Upper lobe of left lung (tissue), 6 donors: Measurements from ENCODE around the gene CLDN7. TPM values are rescaled to one million over a fixed set of nuclear protein-coding genes. Genes with fewer than 3 reads are reported as not detected.
A peak's percentile ranks its signal among the peaks of the same experiment; 100 is the strongest.

ENCODE experiments used
- ATAC-seq, 2 donors: fragments of 200-7000 bp; cut with Tn5 transposase; one replicate each; pipeline ENCODE4 v1.9.1; 2022; ENCODE audit warnings: mild to moderate bottlenecking in 2 of 2, moderate library complexity in 2 of 2; ENCODE audit not compliant: low FRiP score in 2 of 2
- DNase-seq, 2 donors: peaks; one replicate each; pipeline ENCODE4 v3.0.0-alpha.2; 2019 to 2020
- H3K27ac ChIP-seq, 4 donors: fragments of 200-600 bp; sonication (generic); one replicate each; pipeline ENCODE4 v1.5.1; 2016 to 2019
- H3K27me3 ChIP-seq, 4 donors: fragments of 200-600 bp; sonication (generic); one replicate each; pipeline ENCODE4 v1.5.1; 2017 to 2019
- H3K36me3 ChIP-seq, 4 donors: fragments of 200-600 bp; sonication (generic); one replicate each; pipeline ENCODE4 v1.5.1; 2016 to 2019
- H3K4me1 ChIP-seq, 4 donors: fragments of 200-600 bp; sonication (generic); one replicate each; pipeline ENCODE4 v1.5.1; 2018 to 2019
- H3K4me3 ChIP-seq, 4 donors: fragments of 200-600 bp; sonication (generic); one replicate each; pipeline ENCODE4 v1.5.1; 2017 to 2019; ENCODE audit warnings: mild to moderate bottlenecking in 2 of 4, moderate library complexity in 1 of 4
- H3K9me3 ChIP-seq, 4 donors: fragments of 200-600 bp; sonication (generic); one replicate each; pipeline ENCODE4 v1.5.1; 2018 to 2019
- EP300 ChIP-seq, 4 donors: sonication (generic); formaldehyde crosslinking; IDR thresholded peaks; one replicate each; pipeline ENCODE4 v1.5.1; 2017; ENCODE audit warnings: antibody characterized with exemption in 4 of 4, control low read depth in 2 of 4
- POLR2A ChIP-seq, 4 donors: fragments of 450-650 bp; IDR thresholded peaks; one replicate each; pipeline ENCODE4 v1.5.1; 2016 to 2017; ENCODE audit warnings: antibody characterized with exemption in 4 of 4, mild to moderate bottlenecking in 2 of 4
- POLR2AphosphoS5 ChIP-seq, 2 donors: sonication (generic); formaldehyde crosslinking; IDR thresholded peaks; one replicate each; pipeline ENCODE4 v1.5.1; 2017; ENCODE audit warnings: antibody characterized with exemption in 2 of 2
- WGBS, 2 donors: methylation state at CpG; one replicate each; pipeline ENCODE4 v1.1.5; 2017 to 2018; 5-methylcytosine and 5-hydroxymethylcytosine counted together
- total RNA-seq, 6 donors: library from RNA; depleted of rRNA in 4 of 6; stranded (reverse); fragments of >200 nt in 4 of 6; gene quantifications; one replicate each; pipeline versions ENCODE4 v1.1.0 to v1.2.1, GENCODE V29; 2016 to 2021
- TF ChIP-seq, protein P1 (sequence below), 6 experiments: fragments of 450-650 bp in 4 of 6; fragments of 200-600 bp in 2 of 6; sonication (generic) in 2 of 6; IDR thresholded peaks; one replicate each; pipeline ENCODE4 v1.5.1; 2016 to 2019; ENCODE audit warnings: antibody characterized with exemption in 6 of 6
- donor health status: DM: no; HTN: no; CAD: no; lungs with moderate emphysema.
- donor health status: DM: no; HTN: yes; CAD: no; lungs with severe emphysema.

CLDN7 gene
- total RNA-seq, 6 donors from 2014 or later: 57.6 to 201 (median 137) TPM

DNA sequence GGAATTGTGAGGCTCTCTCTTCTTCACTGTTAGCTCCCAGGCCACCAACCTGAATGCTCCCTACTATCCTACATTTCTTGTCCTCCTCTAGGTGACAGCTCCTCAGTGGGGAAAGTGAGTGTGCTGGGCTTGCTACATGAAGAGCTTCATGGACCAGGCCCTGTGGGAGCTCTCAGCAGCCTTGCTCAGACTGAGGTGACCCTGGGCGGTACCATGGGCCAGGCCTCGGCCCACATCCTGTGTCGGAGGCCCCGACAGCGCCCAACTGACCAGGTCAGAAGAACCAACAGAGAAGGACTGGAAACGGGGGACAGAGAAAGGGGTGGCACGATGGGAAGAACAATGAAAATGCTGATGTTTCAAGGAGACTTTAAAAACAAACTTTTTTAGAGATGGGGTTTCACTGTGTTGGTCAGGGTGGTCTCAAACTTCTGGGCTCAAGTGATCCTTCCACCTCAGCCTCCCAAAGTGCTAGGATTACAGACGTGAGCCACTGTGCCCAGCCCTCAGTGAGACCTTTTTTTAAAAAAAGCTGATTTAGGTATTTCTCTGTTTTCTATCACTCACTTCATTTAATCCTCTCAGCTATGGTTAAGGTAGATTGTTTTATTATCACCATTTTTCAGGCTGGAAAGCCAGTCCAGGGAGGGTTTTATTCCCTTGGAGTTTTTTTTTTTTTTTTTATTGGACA lies 5.4 kb downstream of the CLDN7 start:
- no peaks in the 10 kb centered on the region for H3K9me3 ChIP-seq
- 86 to 88% methylated on average over 8 of the region's 8 CpGs for WGBS, 2 donors
- H3K27ac ChIP-seq: no peak overlapping the region
- DNase-seq (peak in 1 of 2 donors; percentile 65), ATAC-seq (no peak)
- H3K4me1 ChIP-seq: peaks cover 19 to 46% (median 32%) of the 10 kb centered on the region in 4 donors
- H3K27me3 ChIP-seq: peaks cover 0 to 8% (median 3%) of the 10 kb centered on the region in 4 donors
- peaks cover 11 to 59% (median 40%) of the 10 kb centered on the region in 4 donors for H3K36me3 ChIP-seq
- TF ChIP-seq, protein P1, sequence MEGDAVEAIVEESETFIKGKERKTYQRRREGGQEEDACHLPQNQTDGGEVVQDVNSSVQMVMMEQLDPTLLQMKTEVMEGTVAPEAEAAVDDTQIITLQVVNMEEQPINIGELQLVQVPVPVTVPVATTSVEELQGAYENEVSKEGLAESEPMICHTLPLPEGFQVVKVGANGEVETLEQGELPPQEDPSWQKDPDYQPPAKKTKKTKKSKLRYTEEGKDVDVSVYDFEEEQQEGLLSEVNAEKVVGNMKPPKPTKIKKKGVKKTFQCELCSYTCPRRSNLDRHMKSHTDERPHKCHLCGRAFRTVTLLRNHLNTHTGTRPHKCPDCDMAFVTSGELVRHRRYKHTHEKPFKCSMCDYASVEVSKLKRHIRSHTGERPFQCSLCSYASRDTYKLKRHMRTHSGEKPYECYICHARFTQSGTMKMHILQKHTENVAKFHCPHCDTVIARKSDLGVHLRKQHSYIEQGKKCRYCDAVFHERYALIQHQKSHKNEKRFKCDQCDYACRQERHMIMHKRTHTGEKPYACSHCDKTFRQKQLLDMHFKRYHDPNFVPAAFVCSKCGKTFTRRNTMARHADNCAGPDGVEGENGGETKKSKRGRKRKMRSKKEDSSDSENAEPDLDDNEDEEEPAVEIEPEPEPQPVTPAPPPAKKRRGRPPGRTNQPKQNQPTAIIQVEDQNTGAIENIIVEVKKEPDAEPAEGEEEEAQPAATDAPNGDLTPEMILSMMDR (IDR thresholded peaks at IDR 0.05): no peak
- no peak overlapping the region for H3K4me3 ChIP-seq

DNA sequence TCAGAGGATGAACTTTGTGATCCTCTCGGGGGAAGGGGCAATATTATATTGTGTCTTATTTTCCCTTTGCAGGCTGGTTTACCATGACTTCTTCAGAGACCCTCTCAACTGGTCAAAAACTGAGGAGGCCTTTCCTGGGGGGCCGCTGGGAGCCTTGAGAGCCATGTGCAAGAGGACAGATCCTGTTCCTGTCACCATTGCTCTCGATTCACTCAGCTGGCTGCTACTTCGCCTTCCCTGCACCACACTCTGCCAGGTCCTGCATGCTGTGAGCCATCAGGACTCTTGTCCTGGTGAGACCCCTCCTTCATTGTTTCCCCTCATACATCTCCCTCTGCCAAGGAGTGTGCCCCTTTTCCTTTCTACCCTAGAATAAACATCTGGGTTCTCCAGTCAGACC lies 7.8 kb downstream of the CLDN7 start:
- ATAC-seq (no peak), DNase-seq (no peak)
- Histone ChIP-seq H3K27me3 (no peaks in the 10 kb centered on the region), H3K36me3 (peaks cover 11 to 55% (median 39%) of the 10 kb centered on the region in 4 donors), H3K27ac (no peak overlapping the region), H3K4me3 (no peak overlapping the region), H3K4me1 (peaks cover 21 to 37% (median 31%) of the 10 kb centered on the region in 4 donors), H3K9me3 (no peaks in the 10 kb centered on the region)
- TF ChIP-seq POLR2AphosphoS5 (IDR thresholded peaks at IDR 0.05): no peak
- no peak for TF ChIP-seq POLR2A (IDR thresholded peaks at IDR 0.05)
- no peak for TF ChIP-seq EP300 (IDR thresholded peaks at IDR 0.05)
- TF ChIP-seq, protein P1 (IDR thresholded peaks at IDR 0.05): no peak
- 89 to 95% methylated on average over 4 of the region's 4 CpGs for WGBS, 2 donors

DNA sequence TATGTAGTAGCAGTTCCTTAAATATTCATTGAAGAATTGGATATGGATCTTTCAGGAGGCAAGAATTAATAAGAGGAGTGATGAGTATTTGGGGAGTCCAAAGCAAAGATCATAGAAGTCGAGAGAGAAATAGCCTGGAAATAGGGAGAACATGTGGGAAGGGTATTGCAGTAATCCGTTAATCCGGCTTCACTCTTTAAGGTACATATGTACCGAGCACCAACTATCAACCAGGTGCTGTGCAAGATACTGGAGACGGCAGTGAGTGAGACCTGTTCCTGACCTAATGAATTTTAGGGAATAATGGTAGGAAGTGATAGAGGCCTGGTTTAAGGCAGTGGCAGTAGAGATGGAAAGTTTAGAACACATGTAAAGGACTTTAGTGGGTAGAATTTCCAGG lies 9.2 kb downstream of the CLDN7 start:
- H3K27me3 ChIP-seq: no peaks in the 10 kb centered on the region
- peak overlapping the region; percentile 97 to 100 (median 99) for H3K27ac ChIP-seq
- peak overlapping the region in 3 of 4 donors; percentile 92 to 98 (median 96) for H3K4me3 ChIP-seq
- no peak for ATAC-seq
- H3K9me3 ChIP-seq: no peaks in the 10 kb centered on the region
- TF ChIP-seq POLR2A (IDR thresholded peaks at IDR 0.05) (no peak), POLR2AphosphoS5 (IDR thresholded peaks at IDR 0.05) (no peak), EP300 (IDR thresholded peaks at IDR 0.05) (no peak)
- TF ChIP-seq, protein P1 (IDR thresholded peaks at IDR 0.05): no peak
- 67% methylated on average over 5 of the region's 5 CpGs for WGBS, 2 donors
- peaks cover 31 to 37% (median 33%) of the 10 kb centered on the region in 4 donors for H3K4me1 ChIP-seq
- peaks cover 11 to 41% (median 32%) of the 10 kb centered on the region in 4 donors for H3K36me3 ChIP-seq
- DNase-seq: no peak

DNA sequence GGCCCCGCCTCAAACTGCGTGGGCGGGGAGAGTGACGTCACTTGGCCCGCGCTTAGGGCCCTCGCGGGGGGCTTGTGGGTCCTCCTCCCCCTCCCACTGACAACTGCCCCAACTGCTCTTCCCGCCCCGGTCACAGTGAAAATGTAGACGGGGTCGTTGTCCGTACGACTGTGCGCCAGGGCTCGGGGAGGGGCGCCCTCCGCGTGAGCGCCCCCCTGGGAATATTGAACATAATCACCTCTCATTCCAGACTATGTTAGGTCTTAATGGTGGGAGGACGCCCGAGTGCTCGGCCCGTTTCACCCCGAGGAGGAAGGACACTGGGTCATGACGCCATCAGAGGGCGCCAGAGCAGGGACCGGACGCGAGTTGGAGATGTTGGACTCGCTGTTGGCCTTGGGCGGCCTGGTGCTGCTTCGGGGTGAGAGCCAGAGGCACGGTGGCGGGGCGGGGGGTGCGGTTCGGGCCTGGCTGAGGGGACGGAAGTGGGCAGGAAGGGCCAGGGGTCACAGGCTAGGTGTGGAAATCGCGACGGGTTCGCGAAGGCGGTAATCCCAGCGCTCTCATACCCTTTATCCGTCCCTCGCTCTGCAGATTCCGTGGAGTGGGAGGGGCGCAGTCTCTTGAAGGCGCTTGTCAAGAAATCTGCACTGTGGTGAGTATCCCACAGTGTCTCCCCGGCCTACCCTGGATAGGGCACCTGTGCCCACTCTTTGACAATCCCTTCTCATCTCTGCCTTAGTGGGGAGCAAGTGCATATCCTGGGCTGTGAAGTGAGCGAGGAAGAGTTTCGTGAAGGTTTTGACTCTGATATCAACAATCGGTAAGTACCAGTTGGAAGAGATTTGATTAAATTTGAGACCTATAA lies 9.9 kb downstream of the CLDN7 start, which contains the start of gene ELP5:
ELP5 (plus strand) TSS at position 40 of the 868 bp plus-strand sequence; CDS start at position 376, 336 bp downstream.
- Histone ChIP-seq H3K36me3 (peaks cover 10 to 34% (median 25%) of the 10 kb centered on the region in 4 donors), H3K4me1 (peaks cover 31 to 37% (median 33%) of the 10 kb centered on the region in 4 donors), H3K27ac (peak within 1 kb of the TSS; percentile 97 to 100 (median 99)), H3K4me3 (peak within 1 kb of the TSS; percentile 92 to 100 (median 97)), H3K27me3 (no peaks in the 10 kb centered on the region), H3K9me3 (no peaks in the 10 kb centered on the region)
- 1 to 2% methylated on average over 9 to 53 of the region's 55 CpGs for WGBS, 2 donors
- TF ChIP-seq POLR2A (IDR thresholded peaks at IDR 0.05): peak in 2 of 4 donors; percentile 64 to 75
- TF ChIP-seq EP300 (IDR thresholded peaks at IDR 0.05): no peak
- TF ChIP-seq POLR2AphosphoS5 (IDR thresholded peaks at IDR 0.05): peak; percentile 86 to 87
- TF ChIP-seq, protein P1 (IDR thresholded peaks at IDR 0.05): peak in 5 of 6 experiments; percentile 23 to 50 (median 42)
- ATAC-seq (peak; percentile 91 to 92), DNase-seq (peak; percentile 94 to 95)
